Measurements from ENCODE around the gene RHCG. TPM values are rescaled to one million over a fixed set of nuclear protein-coding genes. Genes with fewer than 3 reads are reported as not detected.

The RHCG gene
- polyA plus RNA-seq, 1 of the 3 experiments (the other 2 are of a cell fraction), result not detected

DNA sequence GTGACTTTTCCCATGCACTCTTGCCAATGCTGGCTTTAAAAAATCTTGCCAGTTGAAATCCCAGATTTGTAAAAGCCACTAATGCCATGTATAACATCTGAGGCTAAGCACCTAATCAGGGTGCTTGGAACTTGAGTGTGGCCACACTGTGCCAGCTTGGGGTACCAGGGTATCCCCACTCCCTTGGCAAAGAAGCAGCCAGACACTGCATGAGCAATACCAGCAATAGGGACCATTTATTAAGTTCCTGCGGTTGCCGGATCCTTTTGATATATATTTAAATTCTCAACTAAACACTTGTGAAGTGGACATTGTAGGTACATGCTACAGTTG lies 2.2 kb upstream of the RHCG start (continued):
- TF ChIP-seq, protein P1, sequence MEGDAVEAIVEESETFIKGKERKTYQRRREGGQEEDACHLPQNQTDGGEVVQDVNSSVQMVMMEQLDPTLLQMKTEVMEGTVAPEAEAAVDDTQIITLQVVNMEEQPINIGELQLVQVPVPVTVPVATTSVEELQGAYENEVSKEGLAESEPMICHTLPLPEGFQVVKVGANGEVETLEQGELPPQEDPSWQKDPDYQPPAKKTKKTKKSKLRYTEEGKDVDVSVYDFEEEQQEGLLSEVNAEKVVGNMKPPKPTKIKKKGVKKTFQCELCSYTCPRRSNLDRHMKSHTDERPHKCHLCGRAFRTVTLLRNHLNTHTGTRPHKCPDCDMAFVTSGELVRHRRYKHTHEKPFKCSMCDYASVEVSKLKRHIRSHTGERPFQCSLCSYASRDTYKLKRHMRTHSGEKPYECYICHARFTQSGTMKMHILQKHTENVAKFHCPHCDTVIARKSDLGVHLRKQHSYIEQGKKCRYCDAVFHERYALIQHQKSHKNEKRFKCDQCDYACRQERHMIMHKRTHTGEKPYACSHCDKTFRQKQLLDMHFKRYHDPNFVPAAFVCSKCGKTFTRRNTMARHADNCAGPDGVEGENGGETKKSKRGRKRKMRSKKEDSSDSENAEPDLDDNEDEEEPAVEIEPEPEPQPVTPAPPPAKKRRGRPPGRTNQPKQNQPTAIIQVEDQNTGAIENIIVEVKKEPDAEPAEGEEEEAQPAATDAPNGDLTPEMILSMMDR (IDR thresholded peaks at IDR 0.05), result no peak
- no peak for TF ChIP-seq SIN3A (IDR thresholded peaks at IDR 0.05; ENCODE audit: borderline replicate concordance, low read depth, low read length)

DNA sequence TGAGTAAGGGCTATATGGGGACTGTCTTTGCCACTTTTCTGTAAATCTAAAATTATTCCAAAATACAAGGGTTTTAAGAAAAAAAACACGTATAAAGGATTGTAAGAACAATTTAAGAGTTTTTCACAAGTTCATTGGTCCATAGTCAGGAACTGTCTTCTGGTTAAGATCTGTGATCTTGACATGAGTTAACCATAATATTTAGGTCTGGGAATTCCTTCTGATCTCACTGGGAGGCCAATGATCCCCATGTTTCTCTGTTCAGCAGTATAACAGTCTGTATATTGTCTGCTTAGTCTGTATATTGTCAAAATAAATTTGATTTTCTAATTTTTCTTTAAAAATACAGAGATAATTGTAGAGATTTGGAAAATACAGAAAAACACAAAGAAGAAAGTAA lies 848 bp upstream of the RHCG start:
- H3K4me2 ChIP-seq, result no peak overlapping the region
- H3F3A ChIP-seq (replicated peaks; ENCODE audit: insufficient read depth), result peaks cover 11% of the 10 kb centered on the region
- no peak overlapping the region for H3K9ac ChIP-seq
- H3K79me2 ChIP-seq (ENCODE audit: insufficient read depth), result no peaks in the 10 kb centered on the region
- POLR2A ChIA-PET, result no interaction called here
- H3K27me3 ChIP-seq (ENCODE audit: insufficient read depth), result no peaks in the 10 kb centered on the region
- no peaks in the 10 kb centered on the region for H3K9me3 ChIP-seq
- no peak overlapping the region for H2AFZ ChIP-seq (ENCODE audit: low read depth)
- H3K36me3 ChIP-seq (replicated peaks in 1 of 2; ENCODE audit: control insufficient read depth in 1 of 2, insufficient read depth in 2 of 2, low read length in 1 of 2), result no peaks in the 10 kb centered on the region
- no peak for TF ChIP-seq CHD2 (IDR thresholded peaks at IDR 0.05; ENCODE audit: low read length, partially characterized antibody)
- no peak for TF ChIP-seq RXRA (IDR thresholded peaks at IDR 0.05; ENCODE audit: borderline replicate concordance, low read depth)
- TF ChIP-seq, protein P2, sequence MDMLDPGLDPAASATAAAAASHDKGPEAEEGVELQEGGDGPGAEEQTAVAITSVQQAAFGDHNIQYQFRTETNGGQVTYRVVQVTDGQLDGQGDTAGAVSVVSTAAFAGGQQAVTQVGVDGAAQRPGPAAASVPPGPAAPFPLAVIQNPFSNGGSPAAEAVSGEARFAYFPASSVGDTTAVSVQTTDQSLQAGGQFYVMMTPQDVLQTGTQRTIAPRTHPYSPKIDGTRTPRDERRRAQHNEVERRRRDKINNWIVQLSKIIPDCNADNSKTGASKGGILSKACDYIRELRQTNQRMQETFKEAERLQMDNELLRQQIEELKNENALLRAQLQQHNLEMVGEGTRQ (IDR thresholded peaks at IDR 0.05; ENCODE audit: borderline replicate concordance, low read depth, low read length), result no peak
- TF ChIP-seq, protein P1 (IDR thresholded peaks at IDR 0.05), result no peak
- TF ChIP-seq EP300 (IDR thresholded peaks at IDR 0.05; ENCODE audit: borderline replicate concordance in 1 of 2, low read depth in 1 of 2, low read length in 1 of 2), result no peak
- TF ChIP-seq NFIC (IDR thresholded peaks at IDR 0.05; ENCODE audit: borderline replicate concordance), result no peak
- no peak for TF ChIP-seq RAD21 (IDR thresholded peaks at IDR 0.05; ENCODE audit: low read length)
- no peak for TF ChIP-seq MXI1 (IDR thresholded peaks at IDR 0.05; ENCODE audit: low read depth, low read length)
- 87% methylated on average over 1 of the region's 1 CpG for WGBS (ENCODE audit: low lambda C conversion rate)
- CTCF ChIA-PET, result interaction anchor here (0.8 kb wide), 1 partner anchor 138 kb away, joined by 3 read pairs; no protein-coding TSS in a partner anchor
- peaks cover 0 to 8% of the 10 kb centered on the region in 2 experiments; a peak in 1 of 4 replicates for H3K4me1 ChIP-seq (ENCODE audit: control insufficient read depth in 1 of 2, insufficient read depth in 2 of 2, low read depth in 1 of 2, low read length in 1 of 2)
- H3K27ac ChIP-seq (ENCODE audit: low read depth in 2 of 2, low read length in 1 of 2), result no peak overlapping the region
- no peaks in the 10 kb centered on the region for H4K20me1 ChIP-seq (ENCODE audit: insufficient read depth)
- no peak for DNase-seq
- no peak overlapping the region for H3K4me3 ChIP-seq (ENCODE audit: low read depth in 2 of 2, low read length in 1 of 2)
- H3K9me2 ChIP-seq, result no peaks in the 10 kb centered on the region

Measured in SK-N-SH (cell line).